DND-41 (cell line): ENCODE results near the gene REXO4.

Experiments
- EZH2 ChIP-seq: IDR thresholded peaks from 3 replicates; pipeline ENCODE4 v1.6.1; 2012; ENCODE audit warnings: borderline replicate concordance, low read depth, mild to moderate bottlenecking, moderate library complexity, low read length, inconsistent platforms; ENCODE audit not compliant: severe bottlenecking
- TF ChIP-seq, protein P1 (sequence below): IDR thresholded peaks from 2 replicates; pipeline ENCODE4 v1.5.1; 2012; ENCODE audit warnings: borderline replicate concordance, low read length, moderate library complexity, mild to moderate bottlenecking; ENCODE audit not compliant: poor library complexity, severe bottlenecking; ENCODE audit errors: extremely low read depth

DNA sequence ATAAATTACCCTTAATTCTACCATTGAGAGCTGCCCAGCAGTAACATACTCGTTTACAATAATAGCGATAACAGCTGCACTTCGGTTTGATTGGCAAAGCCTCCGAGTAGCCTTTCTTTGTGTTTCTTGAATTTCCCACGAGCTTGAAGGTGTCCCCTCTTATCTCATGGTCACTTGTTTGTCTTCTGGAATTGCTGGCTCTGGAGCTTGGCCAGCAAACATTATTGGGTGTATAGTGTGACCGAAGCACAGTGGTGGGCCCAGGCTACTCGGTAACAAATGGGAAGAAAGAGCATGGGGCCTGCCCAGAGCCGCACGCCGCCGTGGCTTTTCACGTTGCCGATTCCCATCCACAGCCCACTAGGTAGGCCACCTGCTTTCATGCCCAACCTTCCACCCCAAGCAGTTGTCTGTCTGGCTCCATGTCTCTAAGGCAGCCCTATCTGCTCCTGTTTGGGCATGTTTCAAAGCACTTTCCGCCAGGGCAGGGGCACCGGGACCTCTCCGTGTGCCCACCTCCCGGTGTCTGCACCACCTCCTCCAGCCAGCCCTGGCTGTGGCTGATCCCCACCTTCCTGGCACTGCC, 33.0 kb downstream of the REXO4 start:
- TF ChIP-seq, protein P1, sequence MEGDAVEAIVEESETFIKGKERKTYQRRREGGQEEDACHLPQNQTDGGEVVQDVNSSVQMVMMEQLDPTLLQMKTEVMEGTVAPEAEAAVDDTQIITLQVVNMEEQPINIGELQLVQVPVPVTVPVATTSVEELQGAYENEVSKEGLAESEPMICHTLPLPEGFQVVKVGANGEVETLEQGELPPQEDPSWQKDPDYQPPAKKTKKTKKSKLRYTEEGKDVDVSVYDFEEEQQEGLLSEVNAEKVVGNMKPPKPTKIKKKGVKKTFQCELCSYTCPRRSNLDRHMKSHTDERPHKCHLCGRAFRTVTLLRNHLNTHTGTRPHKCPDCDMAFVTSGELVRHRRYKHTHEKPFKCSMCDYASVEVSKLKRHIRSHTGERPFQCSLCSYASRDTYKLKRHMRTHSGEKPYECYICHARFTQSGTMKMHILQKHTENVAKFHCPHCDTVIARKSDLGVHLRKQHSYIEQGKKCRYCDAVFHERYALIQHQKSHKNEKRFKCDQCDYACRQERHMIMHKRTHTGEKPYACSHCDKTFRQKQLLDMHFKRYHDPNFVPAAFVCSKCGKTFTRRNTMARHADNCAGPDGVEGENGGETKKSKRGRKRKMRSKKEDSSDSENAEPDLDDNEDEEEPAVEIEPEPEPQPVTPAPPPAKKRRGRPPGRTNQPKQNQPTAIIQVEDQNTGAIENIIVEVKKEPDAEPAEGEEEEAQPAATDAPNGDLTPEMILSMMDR, result no peak
- TF ChIP-seq EZH2, result no peak
